IMR-90 (cell line): ENCODE data around the gene SNRNP70. TPM values are rescaled to one million over a fixed set of nuclear protein-coding genes. Genes with fewer than 3 reads are reported as not detected.

Source experiments
- ATAC-seq: fragments of 200-7000 bp; cut with Tn5 transposase; 2 replicates; pipeline ENCODE4 v1.9.1; 2020; ENCODE audit warnings: low read depth, mild to moderate bottlenecking, moderate library complexity
- BruUV-seq: library from RNA; stranded (reverse); fragments of 400-500 nt; replicated peaks from 2 replicates; lab custom pipeline; 2021; lab: Mats Ljungman, UMichigan
- CTCF ChIA-PET: fragments of 300-600 bp; formaldehyde crosslinking; extraction: SDS; loops from one replicate; lab custom pipeline; 2021; ENCODE audit warnings: antibody characterized with exemption; lab: Yijun Ruan, JAX
- POLR2A ChIA-PET: fragments of 300-600 bp; sonication (Branson Sonifier 250); formaldehyde crosslinking; loops from one replicate; lab custom pipeline; 2022; ENCODE audit warnings: antibody characterized with exemption; ENCODE audit not compliant: unreplicated experiment; lab: Charles Lee
- DNase-seq: peaks from one replicate; pipeline ENCODE4 v3.0.0; 2013
- H2AFZ ChIP-seq: replicated peaks from 2 replicates; pipeline ENCODE3; 2013; ENCODE audit warnings: low read length, mild to moderate bottlenecking; ENCODE audit not compliant: poor library complexity
- H2AK5ac ChIP-seq: 2 replicates; pipeline ENCODE4 v1.6.1; 2013; ENCODE audit warnings: low read depth, low read length, inconsistent platforms
- H2AK9ac ChIP-seq: replicated peaks from 2 replicates; pipeline ENCODE3; 2013; ENCODE audit warnings: mild to moderate bottlenecking, low read depth, low read length, moderate library complexity; ENCODE audit not compliant: poor library complexity
- H2BK120ac ChIP-seq: 2 replicates; pipeline ENCODE4 v1.6.1; 2013; ENCODE audit warnings: low read depth, low read length, inconsistent platforms
- H2BK15ac ChIP-seq: 3 replicates; pipeline ENCODE4 v1.6.1; 2013; ENCODE audit warnings: low read depth, low read length, inconsistent platforms
- H2BK20ac ChIP-seq: 2 replicates; pipeline ENCODE4 v1.6.1; 2013; ENCODE audit warnings: low read depth, mild to moderate bottlenecking, inconsistent platforms, low read length, moderate library complexity
- H2BK5ac ChIP-seq: 2 replicates; pipeline ENCODE4 v1.6.1; 2013; ENCODE audit warnings: mild to moderate bottlenecking, low read depth, low read length, inconsistent platforms; ENCODE audit not compliant: poor library complexity, severe bottlenecking
- H3K14ac ChIP-seq: replicated peaks from 2 replicates; pipeline ENCODE4 v1.6.1; 2013; ENCODE audit warnings: low read depth, low read length, inconsistent platforms
- H3K18ac ChIP-seq: 2 replicates; pipeline ENCODE4 v1.6.1; 2013; ENCODE audit warnings: low read depth, low read length, control low read depth
- H3K23ac ChIP-seq: 2 replicates; pipeline ENCODE4 v1.6.1; 2013; ENCODE audit warnings: low read depth, low read length, inconsistent platforms
- H3K27ac ChIP-seq: 2 replicates; pipeline ENCODE4 v1.5.1; 2013; ENCODE audit warnings: mild to moderate bottlenecking, control low read depth, low read length; ENCODE audit not compliant: insufficient read depth
- H3K27me3 ChIP-seq: 2 replicates; pipeline ENCODE4 v1.6.1; 2013; ENCODE audit warnings: low read length; ENCODE audit not compliant: control insufficient read depth, insufficient read depth
- H3K36me3 ChIP-seq: 2 replicates; pipeline ENCODE4 v1.6.1; 2013; ENCODE audit warnings: low read length, mixed read lengths; ENCODE audit not compliant: control insufficient read depth, insufficient read depth
- H3K4ac ChIP-seq: 2 replicates; pipeline ENCODE4 v1.6.1; 2013; ENCODE audit warnings: low read depth, low read length, inconsistent platforms
- H3K4me1 ChIP-seq: 2 replicates; pipeline ENCODE4 v1.6.1; 2013; ENCODE audit warnings: low read length, mixed read lengths; ENCODE audit not compliant: control insufficient read depth, insufficient read depth
- H3K4me2 ChIP-seq: 2 replicates; pipeline ENCODE4 v1.6.1; 2013; ENCODE audit warnings: low read depth, mild to moderate bottlenecking, control low read depth, low read length, moderate library complexity
- H3K4me3 ChIP-seq: 2 replicates; pipeline ENCODE4 v1.5.1; 2013; ENCODE audit warnings: low read depth, mild to moderate bottlenecking, control low read depth, low read length, moderate library complexity; ENCODE audit not compliant: insufficient read depth
- H3K56ac ChIP-seq: 2 replicates; pipeline ENCODE4 v1.6.1; 2013; ENCODE audit warnings: low read length, inconsistent platforms; ENCODE audit not compliant: insufficient read depth; ENCODE audit errors: extremely low read depth
- H3K79me1 ChIP-seq, 2 experiments: 2 replicates each; pipeline ENCODE4 v1.6.1; 2013; ENCODE audit warnings: low read length in 2 of 2, inconsistent platforms in 1 of 2, low read depth in 1 of 2
- H3K9ac ChIP-seq: 2 replicates; pipeline ENCODE4 v1.6.1; 2013; ENCODE audit warnings: low read depth, low read length, control low read depth
- H3K9me1 ChIP-seq: 2 replicates; pipeline ENCODE4 v1.6.1; 2013; ENCODE audit warnings: low read length, inconsistent platforms; ENCODE audit not compliant: insufficient read depth
- H3K9me3 ChIP-seq: 2 replicates; pipeline ENCODE4 v1.6.1; 2013; ENCODE audit warnings: low read length; ENCODE audit not compliant: control insufficient read depth, insufficient read depth
- H4K20me1 ChIP-seq: 2 replicates; pipeline ENCODE4 v1.6.1; 2013; ENCODE audit warnings: low read length, inconsistent platforms; ENCODE audit not compliant: insufficient read depth
- H4K5ac ChIP-seq: 2 replicates; pipeline ENCODE4 v1.6.1; 2013; ENCODE audit warnings: mild to moderate bottlenecking, low read depth, low read length, control low read depth
- H4K8ac ChIP-seq, 2 experiments: 2 replicates each; pipeline ENCODE4 v1.6.1; 2013; ENCODE audit warnings: low read depth in 2 of 2, low read length in 2 of 2, control low read depth in 1 of 2, inconsistent platforms in 1 of 2
- H4K91ac ChIP-seq: 2 replicates; pipeline ENCODE4 v1.6.1; 2013; ENCODE audit warnings: low read depth, low read length, inconsistent platforms; ENCODE audit not compliant: insufficient read depth
- CEBPB ChIP-seq: IDR thresholded peaks from 2 replicates; pipeline ENCODE4 v1.6.1; 2012; ENCODE audit warnings: low read depth, low read length, improper control_type of control experiment
- CTCF ChIP-seq: conservative IDR thresholded peaks from 2 replicates; pipeline ENCODE4 v1.5.1; 2012; ENCODE audit warnings: mild to moderate bottlenecking, low read depth, low read length, improper control_type of control experiment
- FOS ChIP-seq: fragments of 150-350 bp; IDR thresholded peaks from 2 replicates; pipeline ENCODE4 v1.6.1; 2016; ENCODE audit warnings: low read depth, low read length
- MAZ ChIP-seq: IDR thresholded peaks from 2 replicates; pipeline ENCODE4 v1.6.1; 2012; ENCODE audit warnings: low read depth, mild to moderate bottlenecking, low read length, improper control_type of control experiment, moderate library complexity, borderline replicate concordance
- MXI1 ChIP-seq: IDR thresholded peaks from 2 replicates; pipeline ENCODE4 v1.6.1; 2012; ENCODE audit warnings: low read depth, mild to moderate bottlenecking, low read length, moderate library complexity, borderline replicate concordance
- RAD21 ChIP-seq: IDR thresholded peaks from 2 replicates; pipeline ENCODE4 v1.6.1; 2012; ENCODE audit warnings: low read length, improper control_type of control experiment
- RCOR1 ChIP-seq: IDR thresholded peaks from 2 replicates; pipeline ENCODE4 v1.6.1; 2012; ENCODE audit warnings: mild to moderate bottlenecking, low read length, improper control_type of control experiment; ENCODE audit not compliant: insufficient replicate concordance
- RFX5 ChIP-seq: IDR thresholded peaks from 2 replicates; pipeline ENCODE4 v1.8.0; 2012; ENCODE audit warnings: low read depth, mild to moderate bottlenecking, low read length, moderate library complexity
- USF2 ChIP-seq: fragments of 150-350 bp; IDR thresholded peaks from 2 replicates; pipeline ENCODE4 v1.6.1; 2017; ENCODE audit warnings: mild to moderate bottlenecking, antibody characterized with exemption, low read length, low read depth
- WGBS, 2 experiments: methylation state at CpG; one replicate each; pipeline versions ENCODE4 v1.1.5 to v1.1.7; 2013; ENCODE audit warnings: missing lambda C conversion rate in 2 of 2; ENCODE audit not compliant: insufficient read length in 1 of 2; ENCODE audit errors: extremely low coverage in 2 of 2; 5-methylcytosine and 5-hydroxymethylcytosine counted together
- dilution Hi-C: fragments of 300-500 bp; cut with HindIII; formaldehyde crosslinking; loops from one replicate; pipeline ENCODE4 v1.14.3; 2018; ENCODE audit warnings: low sequenced_read_pairs; ENCODE audit not compliant: unreplicated experiment
- in situ Hi-C: fragments of 300-500 bp; cut with MboI; formaldehyde crosslinking; loops from 3 replicates; pipeline ENCODE4 v1.14.3; 2019; ENCODE audit warnings: low sequenced_read_pairs, inconsistent platforms, mixed read lengths
- intact Hi-C: fragments of 100-400 bp; cut with micrococcal nuclease; formaldehyde crosslinking; loops from 2 replicates; pipeline ENCODE4 v1.10.0; 2022
- polyA plus RNA-seq, 3 experiments: library from polyadenylated mRNA; depleted of rRNA; stranded (reverse); fragments of >200 nt; gene quantifications; 2 replicates each; pipeline ENCODE4 v1.2.3, GENCODE V29; 2012; ENCODE audit warnings: low replicate concordance in 1 of 3
- total RNA-seq: library from RNA; depleted of rRNA; stranded (reverse); fragments of >200 nt; gene quantifications from 2 replicates; pipeline ENCODE4 v1.2.3, GENCODE V29; 2012

Gene SNRNP70
- total and polyA plus RNA-seq, 2 of the 4 experiments (the other 2 are of a cell fraction), result 72.8 to 200 TPM

GRCh38 chr19:49058562-49058961 is 26.7 kb upstream of the SNRNP70 start:
- H3K23ac ChIP-seq, result no peak overlapping the region
- no peak overlapping the region for H4K5ac ChIP-seq
- no peak overlapping the region for H2BK5ac ChIP-seq
- in situ Hi-C loops, result no loop called here
- no peak overlapping the region for H3K18ac ChIP-seq
- 0% methylated on average over 1 of the region's 10 CpGs; no CpG with 5 or more reads in 1 of the 2 experiments for WGBS, 2 experiments
- no peak overlapping the region for H2BK20ac ChIP-seq
- no peak overlapping the region for H4K8ac ChIP-seq
- no peak overlapping the region for H4K91ac ChIP-seq
- intact Hi-C loops, result loop anchor here (5.0 kb wide), 1 partner anchor 66 kb away; the partner anchor contains the start of genes GYS1 and RUVBL2
- H4K20me1 ChIP-seq, result no peaks in the 10 kb centered on the region
- peak; percentile 25 for DNase-seq
- peaks cover 0 to 5% of the 10 kb centered on the region in 2 experiments; a peak in 3 of 4 replicates for H3K79me1 ChIP-seq
- no peak overlapping the region for H2BK15ac ChIP-seq
- no peak overlapping the region for H3K14ac ChIP-seq
- H3K56ac ChIP-seq, result no peak overlapping the region
- H3K4me3 ChIP-seq, result no peak overlapping the region
- TF ChIP-seq RAD21 (no peak), MXI1 (no peak), CTCF (no peak), RFX5 (no peak), USF2 (no peak), RCOR1 (no peak), FOS (no peak), CEBPB (no peak), MAZ (no peak)
- H3K9me1 ChIP-seq, result no peaks in the 10 kb centered on the region
- H2AK5ac ChIP-seq, result no peak overlapping the region
- H3K9me3 ChIP-seq, result no peaks in the 10 kb centered on the region
- H3K27ac ChIP-seq, result no peak overlapping the region
- BruUV-seq, result no TSS peak
- H2AFZ ChIP-seq, result no peak overlapping the region
- H3K27me3 ChIP-seq, result peaks cover 9% of the 10 kb centered on the region; the same call in 1 of the 2 replicates
- dilution Hi-C loops, result no loop called here
- H3K4me2 ChIP-seq, result no peak overlapping the region
- CTCF ChIA-PET, result no interaction called here
- H2BK120ac ChIP-seq, result no peak overlapping the region
- H3K4ac ChIP-seq, result no peak overlapping the region
- peak overlapping the region; percentile 55 for H2AK9ac ChIP-seq
- peaks cover 2% of the 10 kb centered on the region; the same call in 1 of the 2 replicates for H3K4me1 ChIP-seq
- POLR2A ChIA-PET, result no interaction called here
- no peak for ATAC-seq
- no peak overlapping the region for H3K9ac ChIP-seq
- no peaks in the 10 kb centered on the region for H3K36me3 ChIP-seq
